Right kidney (tissue), 1 donor: ENCODE results near the gene GNA15.

Experiments used
- DNase-seq: peaks from one replicate; pipeline ENCODE4 v3.0.0-alpha.2; 2016

Gene GNA15

DNA sequence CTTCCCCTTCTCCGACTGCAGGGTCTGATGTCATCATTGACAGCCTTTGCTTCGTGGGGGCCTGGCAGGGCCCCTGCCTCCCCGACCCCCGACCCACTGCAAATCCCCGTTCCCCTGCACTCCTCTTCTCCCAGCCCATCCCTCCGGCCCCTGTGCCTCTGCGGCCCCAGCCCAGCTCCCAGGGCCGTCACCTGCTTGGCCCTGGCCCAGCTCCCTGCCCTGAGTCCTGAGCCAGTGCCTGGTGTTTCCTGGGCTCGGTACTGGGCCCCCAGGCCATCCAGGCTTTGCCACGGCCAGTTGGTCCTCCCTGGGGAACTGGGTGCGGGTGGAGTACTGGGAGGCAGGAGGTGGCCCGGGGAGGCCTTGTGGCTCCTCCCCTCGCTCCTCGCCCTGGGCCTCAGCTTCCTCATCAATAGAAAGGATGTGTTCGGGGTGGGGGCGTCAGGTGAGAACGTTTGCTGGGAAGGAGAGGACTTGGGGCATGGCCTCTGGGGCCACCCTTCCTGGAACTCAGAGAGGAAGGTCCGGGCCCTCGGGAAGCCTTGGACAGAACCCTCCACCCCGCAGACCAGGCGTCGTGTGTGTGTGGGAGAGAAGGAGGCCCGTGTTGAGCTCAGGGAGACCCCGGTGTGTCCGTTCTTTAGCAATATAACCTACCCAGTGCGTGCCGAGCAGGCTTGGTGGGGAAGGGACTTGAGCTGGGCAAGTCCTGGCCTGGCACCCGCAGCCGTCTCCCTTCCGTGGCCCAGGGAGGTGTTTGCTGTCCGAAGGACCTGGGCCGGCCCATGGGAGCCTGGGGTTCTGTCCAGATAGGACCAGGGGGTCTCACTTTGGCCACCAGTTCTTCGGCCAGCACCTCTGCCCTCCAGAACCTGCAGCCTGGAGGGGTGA, 72.7 kb downstream of the GNA15 start:
- DNase-seq = no peak

DNA sequence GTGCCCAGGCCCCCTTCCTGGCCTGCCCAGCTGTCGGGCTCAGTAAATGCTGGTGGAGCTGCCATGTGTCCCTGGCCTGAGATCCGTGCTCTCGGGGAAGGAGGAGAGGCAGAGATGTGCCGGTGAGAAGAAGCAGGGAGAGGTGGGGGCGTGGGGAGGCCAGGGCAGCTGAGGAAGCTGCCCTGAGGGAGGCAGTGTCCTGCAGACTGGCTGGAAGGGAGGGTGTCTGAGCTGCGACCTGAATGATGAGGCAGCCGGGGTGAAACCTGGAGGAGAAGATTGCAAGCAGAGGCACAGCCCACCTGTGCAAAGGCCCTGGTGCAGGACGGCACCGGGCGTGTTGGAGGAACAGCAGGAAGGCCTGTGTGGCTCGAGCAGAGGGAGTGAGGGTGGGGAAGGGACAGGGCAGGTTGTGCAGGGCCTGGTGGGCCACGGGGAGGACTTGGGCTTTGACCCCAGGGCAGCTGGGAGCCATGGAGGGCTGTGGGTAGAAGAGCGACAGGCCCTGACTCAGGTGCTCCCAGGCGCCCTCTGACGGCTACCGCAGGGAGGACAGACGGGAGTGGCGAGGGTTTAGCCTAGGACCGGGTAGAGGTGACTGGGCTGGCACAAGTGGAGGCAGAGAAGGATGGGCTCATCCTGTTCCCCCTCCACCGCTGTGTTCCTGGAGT, 74.6 kb downstream of the GNA15 start:
- no peak for DNase-seq

GRCh38 chr19:3211191-3211590, 75.4 kb downstream of the GNA15 start:
- no peak for DNase-seq

DNA sequence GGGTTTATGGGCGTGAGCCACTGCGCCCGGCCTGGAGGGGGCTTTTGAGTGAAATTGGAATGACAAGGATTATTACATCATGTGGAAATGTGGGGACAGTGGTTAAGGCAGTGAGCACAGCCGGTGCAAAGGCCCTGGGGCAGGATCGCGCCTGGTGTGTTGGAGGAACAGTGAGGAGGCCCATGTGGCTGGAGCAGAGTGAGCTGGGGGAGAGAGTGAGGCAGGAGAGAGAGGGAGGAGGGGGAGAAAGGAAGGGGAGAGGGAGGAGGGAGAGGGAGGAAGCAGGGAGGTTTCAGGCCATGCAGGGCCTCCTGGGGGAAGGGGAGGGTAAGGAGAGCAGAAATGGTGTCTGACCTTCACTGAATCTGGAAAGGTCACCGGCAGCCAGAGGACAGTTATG, 77.3 kb downstream of the GNA15 start:
- no peak for DNase-seq
